Spleen (tissue), 11 donors: ENCODE measurements around the gene REXO5. TPM values are rescaled to one million over a fixed set of nuclear protein-coding genes. Genes with fewer than 3 reads are reported as not detected.
A peak's percentile ranks its signal among the peaks of the same experiment; 100 is the strongest.

ENCODE experiments used
- DNase-seq: peaks from one replicate; pipeline ENCODE4 v3.0.0-alpha.2; 2020
- H3K27ac ChIP-seq, 8 donors: fragments of 200-600 bp; sonication (generic) in 7 of 8; 1 replicate in 4 of 8; 2 replicates in 4 of 8; pipeline versions ENCODE4 v1.5.0 to v1.8.0; 2016 to 2021; ENCODE audit warnings: inconsistent platforms in 4 of 8, mild to moderate bottlenecking in 4 of 8, moderate library complexity in 1 of 8
- H3K27me3 ChIP-seq, 7 donors: fragments of 200-600 bp; sonication (generic) in 6 of 7; replicated peaks in 1 of 7; 1 replicate in 4 of 7; 2 replicates in 3 of 7; pipeline versions ENCODE4 v1.5.0 to v1.8.0; 2016 to 2021; ENCODE audit warnings: inconsistent platforms in 3 of 7, mild to moderate bottlenecking in 1 of 7
- H3K36me3 ChIP-seq, 6 donors: fragments of 200-600 bp; sonication (generic) in 5 of 6; 1 replicate in 4 of 6; 2 replicates in 2 of 6; pipeline versions ENCODE4 v1.5.0 to v1.8.0; 2016 to 2021; ENCODE audit warnings: inconsistent platforms in 2 of 6
- H3K4me1 ChIP-seq, 6 donors: fragments of 200-600 bp; sonication (generic) in 5 of 6; 1 replicate in 3 of 6; 2 replicates in 3 of 6; pipeline versions ENCODE4 v1.5.0 to v1.8.0; 2016 to 2021; ENCODE audit warnings: inconsistent platforms in 3 of 6
- H3K4me3 ChIP-seq, 8 donors: fragments of 200-600 bp; sonication (generic) in 7 of 8; 1 replicate in 4 of 8; 2 replicates in 4 of 8; pipeline versions ENCODE4 v1.5.0 to v1.8.0; 2016 to 2021; ENCODE audit warnings: inconsistent platforms in 4 of 8, mild to moderate bottlenecking in 4 of 8, moderate library complexity in 2 of 8
- H3K9me3 ChIP-seq, 8 donors: fragments of 200-600 bp; sonication (generic) in 7 of 8; 1 replicate in 4 of 8; 2 replicates in 4 of 8; pipeline versions ENCODE4 v1.5.0 to v1.8.0; 2016 to 2021; ENCODE audit warnings: inconsistent platforms in 4 of 8
- CTCF ChIP-seq, 11 experiments: fragments of 200-600 bp in 7 of 11; fragments of 450-650 bp in 4 of 11; sonication (generic) in 4 of 11; IDR thresholded peaks in 8 of 11; conservative IDR thresholded peaks in 3 of 11; 1 replicate in 7 of 11; 2 replicates in 4 of 11; pipeline versions ENCODE4 v1.4.0 to v1.8.0; 2016 to 2021; ENCODE audit warnings: antibody characterized with exemption in 11 of 11, inconsistent platforms in 4 of 11, mild to moderate bottlenecking in 1 of 11
- POLR2A ChIP-seq, 3 donors: fragments of 450-650 bp; IDR thresholded peaks; one replicate each; pipeline ENCODE4 v1.5.1; 2017; ENCODE audit warnings: antibody characterized with exemption in 3 of 3, mild to moderate bottlenecking in 1 of 3
- POLR2AphosphoS5 ChIP-seq, 3 donors: sonication (generic); formaldehyde crosslinking; IDR thresholded peaks; one replicate each; pipeline ENCODE4 v1.5.1; 2017; ENCODE audit warnings: antibody characterized with exemption in 3 of 3
- WGBS, 5 donors: extraction: QIAGEN DNeasy Blood & Tissue Kit in 3 of 5; methylation state at CpG; one replicate each; pipeline versions ENCODE4 v1.1.5 to v1.1.7; 2013 to 2018; 5-methylcytosine and 5-hydroxymethylcytosine counted together
- intact Hi-C: fragments of 100-400 bp; cut with DNase I; formaldehyde crosslinking; loops from one replicate; pipeline ENCODE4 v1.15.0; 2023; ENCODE audit warnings: low total_unique reads
- polyA plus RNA-seq, 3 donors: library from polyadenylated mRNA; stranded (reverse); fragments of 200-250 nt; gene quantifications; one replicate each; pipeline ENCODE4 v1.2.1, GENCODE V29; 2013
- small RNA-seq, 4 donors: library from RNA; depleted of rRNA; stranded (forward); fragments of <200 nt; gene quantifications; one replicate each; pipeline ENCODE3, GENCODE V24; 2016
- total RNA-seq, 7 donors: library from RNA; depleted of rRNA in 3 of 7; stranded (reverse); fragments of >200 nt in 3 of 7; fragmentation: NEBNext Ultra II Directional in 4 of 7; extraction: Animal tissue kit (Norgen Biotek cat#: 25700) in 4 of 7; gene quantifications; one replicate each; pipeline versions ENCODE4 v1.1.0 to v1.2.1, GENCODE V29; 2016 to 2021
- donor health status: healthy with polysubstance abuse.
- donor health status: DM: no; HTN: no; CAD: no; lungs with moderate emphysema.
- donor health status: DM: no; HTN: no; CAD: no.
- donor health status: Bipolar disorder and iron deficiency.
- donor health status: healthy.
- donor health status: DM: no; HTN: no; CAD: no.
- donor health status: DM: yes; HTN: yes; CAD: no.

REXO5 gene
- total and polyA plus RNA-seq, 10 donors, result 0.46 to 3.7 (median 1.5) TPM

- H3K27ac ChIP-seq, result no peak overlapping the region
- H3K36me3 ChIP-seq, result peaks cover 0 to 51% (median 5%) of the 10 kb centered on the region in 6 donors
- H3K9me3 ChIP-seq, result no peaks in the 10 kb centered on the region
- peaks cover 17 to 58% (median 38%) of the 10 kb centered on the region in 6 donors for H3K4me1 ChIP-seq
- DNase-seq, result no peak
- H3K27me3 ChIP-seq, result no peaks in the 10 kb centered on the region
- H3K4me3 ChIP-seq, result peak overlapping the region in 1 of 8 donors; percentile 70
- TF ChIP-seq CTCF (IDR thresholded peaks at IDR 0.05 in 8 of 11, conservative IDR thresholded peaks at IDR 0.05 in 3 of 11) (no peak), POLR2A (IDR thresholded peaks at IDR 0.05) (no peak), POLR2AphosphoS5 (IDR thresholded peaks at IDR 0.05) (no peak)
- intact Hi-C loops, result no loop called here
- WGBS, 5 donors, result 72 to 89% (median 88%) methylated on average over 3 of the region's 3 CpGs
Measured at GRCh38 chr16:20897922-20898321, 91.6 kb downstream of the REXO5 start.

- TF ChIP-seq POLR2A (IDR thresholded peaks at IDR 0.05) (no peak), POLR2AphosphoS5 (IDR thresholded peaks at IDR 0.05) (no peak), CTCF (IDR thresholded peaks at IDR 0.05 in 8 of 11, conservative IDR thresholded peaks at IDR 0.05 in 3 of 11) (no peak)
- Histone ChIP-seq H3K9me3 (no peaks in the 10 kb centered on the region), H3K36me3 (peaks cover 0 to 43% (median 4%) of the 10 kb centered on the region in 6 donors), H3K4me1 (peaks cover 28 to 70% (median 49%) of the 10 kb centered on the region in 6 donors), H3K4me3 (peak overlapping the region in 7 of 8 donors; percentile 70 to 94 (median 90)), H3K27me3 (no peaks in the 10 kb centered on the region), H3K27ac (peak overlapping the region in 6 of 8 donors; percentile 95 to 99 (median 97))
- WGBS, 5 donors, result 36 to 49% (median 44%) methylated on average over 5 of the region's 5 CpGs
- no peak for DNase-seq
- intact Hi-C loops, result no loop called here
Measured at GRCh38 chr16:20899071-20899470, 92.7 kb downstream of the REXO5 start.

Small RNA genes lying within 50 kb of the gene (small RNA-seq; reads per million reads assigned to genes)
- gene RF00618 (0 reads per million in 4 donors), gene RNU6-944P (0 reads per million in 4 donors)

Other genes with a start within 250 kb of the REXO5 start
- not detected for gene ACSM2B, start 230.2 kb upstream of the REXO5 start, total RNA-seq
- gene ACSM2B, start 230.2 kb upstream of the REXO5 start, polyA plus RNA-seq, result not detected
- gene ACSM1, start 108.8 kb upstream of the REXO5 start, total RNA-seq, result under 1 TPM in 3 of 7 donors, not detected in 4; 0.25 to 0.72 (median 0.44) TPM
- under 1 TPM; 0.26 to 0.47 (median 0.37) TPM for gene ACSM1, start 108.8 kb upstream of the REXO5 start, polyA plus RNA-seq
- gene THUMPD1, start 64.7 kb upstream of the REXO5 start, total RNA-seq, result 10 to 100 TPM; 33.6 to 63.1 (median 40.3) TPM
- 10 to 100 TPM; 17.1 to 19.9 (median 17.5) TPM for gene THUMPD1, start 64.7 kb upstream of the REXO5 start, polyA plus RNA-seq
- gene ACSM3, start 42.5 kb upstream of the REXO5 start, total RNA-seq, result 1 to 10 TPM; 2.6 to 9.0 (median 4.7) TPM
- 1 to 10 TPM; 3.0 to 4.2 (median 4.2) TPM for gene ACSM3, start 42.5 kb upstream of the REXO5 start, polyA plus RNA-seq
- gene ERI2, start 55 bp upstream of the REXO5 start, total RNA-seq, result 10 to 100 TPM in 3 of 7 donors, 1 to 10 TPM in 4; 6.9 to 15.3 (median 8.9) TPM
- gene ERI2, start 55 bp upstream of the REXO5 start, polyA plus RNA-seq, result 1 to 10 TPM; 2.5 to 5.8 (median 3.8) TPM
- 10 to 100 TPM in 4 of 7 donors, 1 to 10 TPM in 3; 6.8 to 13.7 (median 10.1) TPM for gene DCUN1D3, start 93.8 kb downstream of the REXO5 start, total RNA-seq
- 1 to 10 TPM; 1.0 to 3.0 (median 1.3) TPM for gene DCUN1D3, start 93.8 kb downstream of the REXO5 start, polyA plus RNA-seq
- 10 to 100 TPM; 15.3 to 25.4 (median 22.8) TPM for gene LYRM1, start 94.2 kb downstream of the REXO5 start, total RNA-seq
- 10 to 100 TPM; 35.8 to 47.2 (median 39.4) TPM for gene LYRM1, start 94.2 kb downstream of the REXO5 start, polyA plus RNA-seq